Ascending aorta (tissue), 2 donors: Measurements from ENCODE around the gene DHRS7B. TPM values are rescaled to one million over a fixed set of nuclear protein-coding genes. Genes with fewer than 3 reads are reported as not detected.
"Not testable (repeated sequence)": the region's sequence is repeated elsewhere in the genome, so short reads cannot be mapped to it uniquely, and the experiment has no call there.

Experiments used
- DNase-seq, 2 donors: peaks; one replicate each; pipeline ENCODE4 v3.0.0-alpha.2; 2019; ENCODE audit warnings: low spot score in 2 of 2
- H3K27ac ChIP-seq, 2 donors: fragments of 200-600 bp; sonication (generic); one replicate each; pipeline ENCODE4 v1.5.1; 2016 to 2017; ENCODE audit warnings: mild to moderate bottlenecking in 1 of 2
- H3K27me3 ChIP-seq: fragments of 200-600 bp; sonication (generic); one replicate; pipeline ENCODE4 v1.5.1; 2017
- H3K36me3 ChIP-seq, 2 donors: fragments of 200-600 bp; sonication (generic); one replicate each; pipeline ENCODE4 v1.5.1; 2016
- H3K4me1 ChIP-seq, 2 donors: fragments of 200-600 bp; sonication (generic); one replicate each; pipeline ENCODE4 v1.5.1; 2016 to 2017; ENCODE audit warnings: mild to moderate bottlenecking in 1 of 2
- H3K4me3 ChIP-seq, 2 donors: fragments of 200-600 bp; sonication (generic); one replicate each; pipeline ENCODE4 v1.5.1; 2016 to 2017; ENCODE audit warnings: mild to moderate bottlenecking in 1 of 2
- H3K9me3 ChIP-seq, 2 donors: fragments of 200-600 bp; sonication (generic); one replicate each; pipeline ENCODE4 v1.5.1; 2016
- CTCF ChIP-seq, 3 experiments: fragments of 200-600 bp in 2 of 3; fragments of 450-650 bp in 1 of 3; sonication (generic) in 2 of 3; IDR thresholded peaks; one replicate each; pipeline ENCODE4 v1.5.1; 2016 to 2019; ENCODE audit warnings: antibody characterized with exemption in 3 of 3, mild to moderate bottlenecking in 1 of 3, moderate library complexity in 1 of 3
- intact Hi-C: fragments of 100-400 bp; cut with DNase I; formaldehyde crosslinking; loops from one replicate; pipeline ENCODE4 v1.15.1; 2023
- total RNA-seq: library from RNA; depleted of rRNA; stranded (reverse); fragments of >200 nt; gene quantifications from one replicate; pipeline ENCODE4 v1.1.0, GENCODE V29; 2016

DHRS7B gene
- total RNA-seq, 1 donor from 2014 or later, result 89.5 TPM

- H3K27me3 ChIP-seq, result no peaks in the 10 kb centered on the region
Observed at GRCh38 chr17:21143695-21144094, 16.9 kb downstream of the DHRS7B start.

GRCh38 chr17:21144299-21144698 lies 17.5 kb downstream of the DHRS7B start:
- H3K27me3 ChIP-seq, H3K36me3 ChIP-seq, H3K4me3 ChIP-seq, DNase-seq, H3K9me3 ChIP-seq, intact Hi-C loops, H3K27ac ChIP-seq, H3K4me1 ChIP-seq: not testable (repeated sequence)

More at GRCh38 chr17:21143695-21144094, 16.9 kb downstream of the DHRS7B start:
- no peaks in the 10 kb centered on the region for H3K9me3 ChIP-seq
- intact Hi-C loops, result no loop called here
- TF ChIP-seq CTCF (IDR thresholded peaks at IDR 0.05), result no peak
- no peak overlapping the region for H3K4me3 ChIP-seq
- H3K27ac ChIP-seq, result no peak overlapping the region
- no peaks in the 10 kb centered on the region for H3K4me1 ChIP-seq
- DNase-seq, result no peak
- H3K36me3 ChIP-seq, result no peaks in the 10 kb centered on the region

- no peaks in the 10 kb centered on the region for H3K36me3 ChIP-seq
- TF ChIP-seq CTCF (IDR thresholded peaks at IDR 0.05), result no peak
- no peak overlapping the region for H3K4me3 ChIP-seq
- intact Hi-C loops, result no loop called here
- DNase-seq, result no peak
- no peaks in the 10 kb centered on the region for H3K27me3 ChIP-seq
- H3K9me3 ChIP-seq, result no peaks in the 10 kb centered on the region
- H3K4me1 ChIP-seq, result no peaks in the 10 kb centered on the region
- H3K27ac ChIP-seq, result no peak overlapping the region
Observed at GRCh38 chr17:21146362-21147015, 19.7 kb downstream of the DHRS7B start.

GRCh38 chr17:21149621-21150020 lies 22.9 kb downstream of the DHRS7B start:
- H3K4me1 ChIP-seq, result no peaks in the 10 kb centered on the region
- no peak overlapping the region for H3K27ac ChIP-seq
- H3K36me3 ChIP-seq, result no peaks in the 10 kb centered on the region
- no peak for DNase-seq
- H3K27me3 ChIP-seq, result no peaks in the 10 kb centered on the region
- peaks cover 0 to 11% of the 10 kb centered on the region in 2 donors for H3K9me3 ChIP-seq
- TF ChIP-seq CTCF (IDR thresholded peaks at IDR 0.05), result no peak
- intact Hi-C loops, result no loop called here
- H3K4me3 ChIP-seq, result no peak overlapping the region

GRCh38 chr17:21152731-21153130 lies 26.0 kb downstream of the DHRS7B start:
- DNase-seq, result no peak
- peaks cover 0 to 28% of the 10 kb centered on the region in 2 donors for H3K9me3 ChIP-seq
- no peak for TF ChIP-seq CTCF (IDR thresholded peaks at IDR 0.05)
- no peak overlapping the region for H3K27ac ChIP-seq
- intact Hi-C loops, result no loop called here
- no peak overlapping the region for H3K4me3 ChIP-seq
- H3K27me3 ChIP-seq, result no peaks in the 10 kb centered on the region
- H3K36me3 ChIP-seq, result no peaks in the 10 kb centered on the region
- H3K4me1 ChIP-seq, result no peaks in the 10 kb centered on the region

- Histone ChIP-seq H3K4me3 (no peak overlapping the region), H3K36me3 (no peaks in the 10 kb centered on the region), H3K27ac (no peak overlapping the region), H3K4me1 (peaks cover 0 to 15% of the 10 kb centered on the region in 2 donors), H3K27me3 (no peaks in the 10 kb centered on the region), H3K9me3 (peaks cover 0 to 28% of the 10 kb centered on the region in 2 donors)
- DNase-seq, result no peak
- TF ChIP-seq CTCF (IDR thresholded peaks at IDR 0.05), result no peak
- intact Hi-C loops, result no loop called here
Observed at GRCh38 chr17:21157586-21158370, 31.0 kb downstream of the DHRS7B start.
